Esophagus muscularis mucosa (tissue), 3 donors: Measurements from ENCODE around the gene SCFD1.

ENCODE experiments used
- CTCF ChIP-seq, 3 experiments: fragments of 200-600 bp in 2 of 3; fragments of 450-650 bp in 1 of 3; sonication (generic) in 2 of 3; IDR thresholded peaks; one replicate each; pipeline ENCODE4 v1.5.1; 2017 to 2019; ENCODE audit warnings: antibody characterized with exemption in 3 of 3, mild to moderate bottlenecking in 2 of 3, moderate library complexity in 1 of 3
- POLR2A ChIP-seq: fragments of 450-650 bp; IDR thresholded peaks from one replicate; pipeline ENCODE4 v1.6.1; 2017; ENCODE audit warnings: antibody characterized with exemption, moderate library complexity, mild to moderate bottlenecking, low read depth

DNA sequence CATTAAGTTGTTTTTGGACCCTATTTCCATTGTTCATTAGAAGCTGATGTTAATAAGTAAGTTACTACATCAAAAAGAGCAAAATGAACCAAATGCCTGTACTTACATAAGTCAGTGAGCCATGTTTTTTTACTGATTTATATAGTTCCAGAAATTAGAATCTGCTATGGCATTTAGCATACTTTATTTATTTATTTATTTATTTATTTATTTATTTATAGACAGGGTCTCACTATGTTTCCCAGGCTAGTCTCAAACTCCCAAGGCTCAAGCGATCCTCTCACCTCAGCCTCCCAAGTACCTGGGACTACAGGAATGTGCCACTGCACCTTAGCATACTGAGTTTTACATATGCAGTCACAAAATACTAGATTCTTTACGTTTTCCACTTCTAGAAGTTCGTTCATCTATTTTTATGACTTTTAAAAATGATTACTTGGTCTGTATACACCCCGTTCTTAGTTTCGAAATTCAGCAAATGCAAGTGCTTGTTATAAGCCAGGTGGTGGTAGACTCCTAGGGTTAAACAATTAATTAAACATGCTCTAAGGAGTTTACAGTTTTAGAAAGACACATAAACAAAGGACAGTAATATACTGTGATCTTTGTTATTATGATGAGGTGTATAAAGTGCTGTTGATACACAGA is 69.8 kb downstream of the SCFD1 start:
- TF ChIP-seq CTCF (IDR thresholded peaks at IDR 0.05) (no peak), POLR2A (no peak)
